ENCODE data around the gene FGD5. TPM values are rescaled to one million over a fixed set of nuclear protein-coding genes. Genes with fewer than 3 reads are reported as not detected.

FGD5 gene
- total and polyA plus RNA-seq, 11 donors = 6.4 to 22.5 (median 14.9) TPM

DNA sequence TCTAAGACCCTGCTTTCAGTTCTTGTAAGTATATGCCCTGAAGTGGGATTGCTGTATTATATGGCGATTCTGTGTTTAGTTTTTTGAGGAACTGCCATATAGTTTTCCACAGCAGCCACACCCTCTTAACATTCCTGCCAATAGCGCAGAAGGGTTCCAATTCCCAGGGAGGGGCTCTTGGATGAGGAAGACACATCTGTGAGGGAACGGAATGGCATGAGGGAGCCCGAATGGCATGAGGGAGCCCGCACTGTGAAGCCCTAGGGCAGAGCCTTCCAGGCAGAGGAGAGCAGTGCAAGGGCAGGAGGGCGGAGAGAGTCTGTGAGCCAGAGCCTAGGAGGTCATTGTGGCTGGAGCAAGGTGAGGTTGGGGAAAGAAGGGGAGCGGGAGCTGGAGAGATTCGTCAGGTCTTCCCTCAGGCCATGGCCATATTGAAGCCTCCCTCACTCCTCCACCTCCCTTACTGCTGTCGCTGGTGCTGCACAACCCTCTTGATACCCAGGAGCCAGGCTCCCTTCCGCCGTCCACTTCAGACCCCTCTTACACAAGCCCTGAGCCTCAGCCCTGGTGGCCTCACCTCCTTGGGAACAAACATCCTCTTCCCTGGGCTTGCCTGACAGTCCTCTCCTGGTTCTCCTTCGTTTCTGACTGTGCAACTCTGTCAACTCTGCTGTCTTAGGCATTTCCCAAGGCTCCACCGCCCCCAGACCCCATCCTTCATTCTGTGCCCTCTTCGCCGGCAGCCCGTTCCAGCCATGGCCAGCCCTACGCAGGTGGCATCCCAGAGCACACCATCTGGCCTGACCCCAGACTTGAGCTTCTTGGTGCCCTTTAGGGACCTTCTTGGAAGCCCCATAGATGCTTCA is 51.4 kb downstream of the FGD5 start:
- H3K9me3 ChIP-seq = no peaks in the 10 kb centered on the region
- no peaks in the 10 kb centered on the region for H3K27me3 ChIP-seq

DNA sequence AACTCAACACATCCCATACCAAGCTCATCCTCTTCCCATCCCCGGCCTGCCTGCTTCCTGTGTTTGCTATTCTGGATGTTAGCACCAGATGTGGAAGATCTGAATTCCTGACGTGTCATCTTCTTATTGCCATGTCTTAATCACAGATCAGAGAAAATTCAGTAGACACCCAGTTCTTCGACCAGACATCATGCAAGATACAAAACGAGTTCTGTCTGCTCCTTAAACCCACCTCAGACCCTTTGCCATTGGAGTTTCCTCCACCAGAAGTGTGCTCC is 52.0 kb downstream of the FGD5 start:
- H3K36me3 ChIP-seq = peaks cover 0 to 20% (median 1%) of the 10 kb centered on the region in 9 donors
- intact Hi-C loops (cut with DNase I) = no loop called here
- 60 to 70% (median 67%) methylated on average over 4 of the region's 4 CpGs for WGBS, 4 donors
- ATAC-seq (no peak), DNase-seq (no peak)
- H3K4me3 ChIP-seq = no peak overlapping the region
- TF ChIP-seq POLR2A (IDR thresholded peaks at IDR 0.05) = no peak
- TF ChIP-seq, protein P1, sequence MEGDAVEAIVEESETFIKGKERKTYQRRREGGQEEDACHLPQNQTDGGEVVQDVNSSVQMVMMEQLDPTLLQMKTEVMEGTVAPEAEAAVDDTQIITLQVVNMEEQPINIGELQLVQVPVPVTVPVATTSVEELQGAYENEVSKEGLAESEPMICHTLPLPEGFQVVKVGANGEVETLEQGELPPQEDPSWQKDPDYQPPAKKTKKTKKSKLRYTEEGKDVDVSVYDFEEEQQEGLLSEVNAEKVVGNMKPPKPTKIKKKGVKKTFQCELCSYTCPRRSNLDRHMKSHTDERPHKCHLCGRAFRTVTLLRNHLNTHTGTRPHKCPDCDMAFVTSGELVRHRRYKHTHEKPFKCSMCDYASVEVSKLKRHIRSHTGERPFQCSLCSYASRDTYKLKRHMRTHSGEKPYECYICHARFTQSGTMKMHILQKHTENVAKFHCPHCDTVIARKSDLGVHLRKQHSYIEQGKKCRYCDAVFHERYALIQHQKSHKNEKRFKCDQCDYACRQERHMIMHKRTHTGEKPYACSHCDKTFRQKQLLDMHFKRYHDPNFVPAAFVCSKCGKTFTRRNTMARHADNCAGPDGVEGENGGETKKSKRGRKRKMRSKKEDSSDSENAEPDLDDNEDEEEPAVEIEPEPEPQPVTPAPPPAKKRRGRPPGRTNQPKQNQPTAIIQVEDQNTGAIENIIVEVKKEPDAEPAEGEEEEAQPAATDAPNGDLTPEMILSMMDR (IDR thresholded peaks at IDR 0.05) = no peak
- no peaks in the 10 kb centered on the region for H3K27me3 ChIP-seq
- no peaks in the 10 kb centered on the region for H3K9me3 ChIP-seq
- no peak overlapping the region for H3K27ac ChIP-seq
- H3K4me1 ChIP-seq = peaks cover 0 to 38% (median 14%) of the 10 kb centered on the region in 12 donors

More for the DNA sequence above, 51.4 kb downstream of the FGD5 start:
- DNase-seq (no peak), ATAC-seq (no peak)
- 72 to 76% (median 75%) methylated on average over 16 to 17 of the region's 17 CpGs for whole genome bisulfite sequencing, 4 donors
- Histone ChIP-seq H3K36me3 (peaks cover 0 to 24% (median 3%) of the 10 kb centered on the region in 9 donors), H3K4me1 (peaks cover 0 to 38% (median 12%) of the 10 kb centered on the region in 12 donors), H3K4me3 (no peak overlapping the region), H3K27ac (no peak overlapping the region)
- intact Hi-C loops (cut with DNase I) = no loop called here
- TF ChIP-seq, protein P1 (IDR thresholded peaks at IDR 0.05) = no peak
- TF ChIP-seq POLR2A (IDR thresholded peaks at IDR 0.05) = no peak

DNA sequence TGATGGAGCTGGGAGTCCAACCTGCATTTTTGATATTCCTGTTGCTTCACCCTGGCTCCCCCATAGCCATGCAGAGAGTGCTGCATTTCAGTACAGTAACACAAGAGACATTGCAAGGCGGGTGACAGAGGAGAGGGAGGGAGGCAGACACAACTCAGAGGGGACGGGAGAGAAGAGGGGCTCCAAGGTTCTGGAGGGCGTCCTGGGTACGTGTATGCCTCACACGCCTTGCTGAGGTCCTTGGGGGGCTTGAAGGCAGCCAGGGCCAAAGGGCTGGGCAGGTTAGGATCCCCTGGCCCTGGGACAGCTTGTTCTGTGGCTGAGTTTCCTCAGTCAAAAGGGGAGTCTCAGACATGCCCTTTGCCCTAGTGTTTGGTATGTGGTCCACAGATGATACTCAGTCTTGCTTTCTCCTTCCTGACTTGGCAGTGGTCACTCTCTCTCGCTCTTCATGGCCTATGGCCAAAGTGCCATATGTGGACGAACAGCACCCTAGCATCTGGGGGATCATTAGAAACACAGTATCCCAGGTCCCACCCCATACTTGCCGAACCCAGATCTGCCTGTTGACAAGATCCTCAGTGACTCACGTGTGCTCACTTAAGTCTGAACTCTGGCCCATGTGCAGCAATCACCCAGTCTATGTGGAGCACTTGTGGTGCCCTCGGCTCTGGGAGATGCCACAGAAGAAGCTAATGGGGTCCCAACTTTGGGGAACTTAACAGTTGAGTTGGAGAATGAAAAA is 52.9 kb downstream of the FGD5 start:
- whole genome bisulfite sequencing, 4 donors = 74 to 82% (median 75%) methylated on average over 10 of the region's 10 CpGs
- intact Hi-C loops (cut with DNase I) = no loop called here
- ATAC-seq = no peak
- no peak for DNase-seq
- peaks cover 0 to 14% (median 0%) of the 10 kb centered on the region in 9 donors for H3K36me3 ChIP-seq
- peaks cover 0 to 44% (median 17%) of the 10 kb centered on the region in 12 donors for H3K4me1 ChIP-seq
- no peak overlapping the region for H3K27ac ChIP-seq
- H3K4me3 ChIP-seq = no peak overlapping the region
- H3K27me3 ChIP-seq = no peaks in the 10 kb centered on the region
- no peaks in the 10 kb centered on the region for H3K9me3 ChIP-seq
- TF ChIP-seq POLR2A (IDR thresholded peaks at IDR 0.05) = no peak
- TF ChIP-seq, protein P1 (IDR thresholded peaks at IDR 0.05) = no peak

DNA sequence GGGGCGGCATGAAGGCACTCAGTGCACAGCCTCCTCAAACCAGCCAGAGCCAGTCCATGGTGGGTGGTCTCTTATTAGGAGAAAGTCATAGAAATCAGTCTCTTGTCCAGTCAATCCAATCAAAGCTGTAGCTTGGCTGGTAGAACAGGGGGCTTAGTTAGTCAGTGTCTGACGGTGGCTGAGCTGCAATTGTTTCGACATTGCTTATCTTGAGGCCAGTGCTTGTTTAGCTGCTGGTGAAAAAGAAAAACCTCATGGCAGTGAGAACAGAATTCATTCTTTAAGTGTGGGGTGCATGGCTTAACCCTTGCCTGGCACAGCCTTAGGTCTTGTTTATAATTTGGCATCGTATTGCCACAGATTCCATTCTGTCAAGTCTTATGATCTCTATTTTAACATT is 53.9 kb downstream of the FGD5 start:
- WGBS, 4 donors = 60 to 86% (median 66%) methylated on average over 4 of the region's 4 CpGs
- ATAC-seq = no peak
- no peak overlapping the region for H3K4me3 ChIP-seq
- no peak overlapping the region for H3K27ac ChIP-seq
- no peaks in the 10 kb centered on the region for H3K27me3 ChIP-seq
- H3K4me1 ChIP-seq = peaks cover 0 to 54% (median 27%) of the 10 kb centered on the region in 12 donors
- no peak for DNase-seq
- TF ChIP-seq, protein P1 (IDR thresholded peaks at IDR 0.05) = no peak
- H3K9me3 ChIP-seq = no peaks in the 10 kb centered on the region
- intact Hi-C loops (cut with DNase I) = no loop called here
- peaks cover 0 to 6% (median 0%) of the 10 kb centered on the region in 9 donors for H3K36me3 ChIP-seq

Measured in heart left ventricle (tissue), 16 donors.